Measurements from ENCODE around the gene NEK4.

- TF ChIP-seq POLR2AphosphoS5 (IDR thresholded peaks at IDR 0.05; ENCODE audit: low read depth, low read length) (no peak), POLR2A (IDR thresholded peaks at IDR 0.05; ENCODE audit: low read depth, low read length) (no peak)
Observed at GRCh38 chr3:52719618-52720017, 51.1 kb downstream of the NEK4 start.

All from GM12891 (cell line).